GM21786 (cell line): ENCODE measurements around the gene USP26.
"Not testable (repeated sequence)": the region's sequence is repeated elsewhere in the genome, so short reads cannot be mapped to it uniquely, and the experiment has no call there.

Source experiments
- ATAC-seq: cut with Tn5 transposase; IDR thresholded peaks from one replicate; pipeline ENCODE4 v1.9.1; 2021; ENCODE audit not compliant: unreplicated experiment

USP26 gene, protein sequence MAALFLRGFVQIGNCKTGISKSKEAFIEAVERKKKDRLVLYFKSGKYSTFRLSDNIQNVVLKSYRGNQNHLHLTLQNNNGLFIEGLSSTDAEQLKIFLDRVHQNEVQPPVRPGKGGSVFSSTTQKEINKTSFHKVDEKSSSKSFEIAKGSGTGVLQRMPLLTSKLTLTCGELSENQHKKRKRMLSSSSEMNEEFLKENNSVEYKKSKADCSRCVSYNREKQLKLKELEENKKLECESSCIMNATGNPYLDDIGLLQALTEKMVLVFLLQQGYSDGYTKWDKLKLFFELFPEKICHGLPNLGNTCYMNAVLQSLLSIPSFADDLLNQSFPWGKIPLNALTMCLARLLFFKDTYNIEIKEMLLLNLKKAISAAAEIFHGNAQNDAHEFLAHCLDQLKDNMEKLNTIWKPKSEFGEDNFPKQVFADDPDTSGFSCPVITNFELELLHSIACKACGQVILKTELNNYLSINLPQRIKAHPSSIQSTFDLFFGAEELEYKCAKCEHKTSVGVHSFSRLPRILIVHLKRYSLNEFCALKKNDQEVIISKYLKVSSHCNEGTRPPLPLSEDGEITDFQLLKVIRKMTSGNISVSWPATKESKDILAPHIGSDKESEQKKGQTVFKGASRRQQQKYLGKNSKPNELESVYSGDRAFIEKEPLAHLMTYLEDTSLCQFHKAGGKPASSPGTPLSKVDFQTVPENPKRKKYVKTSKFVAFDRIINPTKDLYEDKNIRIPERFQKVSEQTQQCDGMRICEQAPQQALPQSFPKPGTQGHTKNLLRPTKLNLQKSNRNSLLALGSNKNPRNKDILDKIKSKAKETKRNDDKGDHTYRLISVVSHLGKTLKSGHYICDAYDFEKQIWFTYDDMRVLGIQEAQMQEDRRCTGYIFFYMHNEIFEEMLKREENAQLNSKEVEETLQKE

DNA sequence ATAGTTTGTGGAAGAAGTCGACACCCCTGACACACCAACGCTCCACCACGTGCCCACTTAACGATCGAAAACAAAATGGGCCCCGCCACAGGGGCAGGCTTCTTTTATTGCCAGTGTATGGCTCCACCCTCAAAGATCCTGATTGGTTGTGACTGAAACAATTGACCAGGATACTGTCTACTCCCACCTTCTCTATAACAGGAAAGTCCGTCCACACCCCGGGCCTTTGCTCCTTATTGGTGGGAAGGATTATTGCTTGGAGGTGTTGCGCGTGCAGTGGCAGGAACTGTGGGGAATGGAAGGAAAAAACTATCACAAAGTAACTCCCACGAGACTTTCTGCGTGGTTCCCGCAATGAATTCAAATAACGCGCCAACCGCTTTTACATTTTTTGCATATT lies at the start of gene USP26:
TSS of gene USP26 (minus strand) at position 79 of the 400 bp plus-strand sequence. CDS start 68,889 bp downstream, outside the sequence.
- ATAC-seq, result no peak

DNA sequence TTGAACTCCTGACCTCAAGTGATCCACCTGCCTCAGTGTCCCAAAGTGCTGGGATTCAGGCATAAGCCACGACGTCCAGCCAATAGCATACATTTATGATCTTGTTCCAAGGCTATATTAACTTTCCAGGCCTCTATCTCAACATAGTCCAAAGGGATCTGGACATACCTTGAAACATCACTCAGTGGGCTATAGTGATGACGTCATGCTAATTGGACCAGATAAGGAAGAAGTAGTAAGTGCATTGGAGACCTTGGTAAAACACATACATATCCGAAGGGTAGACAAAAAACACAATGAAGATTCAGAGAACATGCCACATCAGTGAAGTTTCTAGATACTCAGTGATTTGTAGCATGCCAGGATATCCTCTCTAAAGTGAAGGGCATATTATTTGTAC lies 37.4 kb upstream of the USP26 start:
- no peak for ATAC-seq

DNA sequence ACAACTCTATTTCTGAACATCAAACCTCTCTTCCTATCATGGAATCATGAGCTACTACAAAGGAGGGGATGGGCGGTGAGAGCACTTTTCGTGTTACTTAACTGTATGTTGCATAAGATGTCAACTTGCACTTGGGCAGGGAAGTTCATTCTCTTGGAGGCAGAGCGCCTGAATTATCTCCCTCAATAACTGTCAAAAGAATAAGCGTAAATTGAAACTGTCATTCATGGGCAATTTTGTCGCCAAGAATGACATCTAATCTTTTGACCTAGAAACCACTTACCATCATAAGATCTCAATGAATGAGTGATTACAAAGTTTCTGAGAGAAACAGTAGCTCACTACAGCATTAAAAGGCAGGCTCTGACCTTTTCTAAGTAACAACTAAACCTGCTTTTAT lies 23.5 kb upstream of the USP26 start:
- ATAC-seq, result no peak

DNA sequence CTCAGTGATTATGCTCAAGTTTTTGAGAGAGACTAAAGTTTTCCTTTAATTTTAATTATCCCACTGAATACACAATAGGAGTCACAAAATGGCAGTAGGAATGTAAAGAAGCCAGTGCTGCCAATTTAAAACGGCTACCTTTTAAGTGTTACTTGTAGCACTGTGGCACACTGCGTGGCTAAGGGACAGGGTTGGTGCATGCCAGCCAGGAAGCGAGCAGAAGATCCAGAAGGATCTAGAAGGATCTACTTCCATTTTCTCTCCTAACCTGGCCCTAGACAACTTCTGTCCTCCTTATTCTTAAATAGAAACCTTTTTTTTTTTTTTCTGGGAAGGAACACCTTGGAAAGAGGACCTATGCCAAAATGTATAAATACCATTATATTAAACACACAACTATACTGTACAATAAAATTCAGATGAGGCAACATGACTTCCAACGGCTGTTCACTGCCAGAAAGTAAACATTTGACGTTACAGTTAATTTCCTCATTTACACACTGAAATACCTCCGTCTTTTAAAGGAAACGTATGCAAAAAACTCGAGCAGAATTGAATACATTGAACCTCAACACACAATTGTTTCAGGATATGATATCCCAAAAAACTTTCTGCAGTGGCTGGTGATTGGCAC lies 2.7 kb downstream of the USP26 start:
- ATAC-seq, result no peak

DNA sequence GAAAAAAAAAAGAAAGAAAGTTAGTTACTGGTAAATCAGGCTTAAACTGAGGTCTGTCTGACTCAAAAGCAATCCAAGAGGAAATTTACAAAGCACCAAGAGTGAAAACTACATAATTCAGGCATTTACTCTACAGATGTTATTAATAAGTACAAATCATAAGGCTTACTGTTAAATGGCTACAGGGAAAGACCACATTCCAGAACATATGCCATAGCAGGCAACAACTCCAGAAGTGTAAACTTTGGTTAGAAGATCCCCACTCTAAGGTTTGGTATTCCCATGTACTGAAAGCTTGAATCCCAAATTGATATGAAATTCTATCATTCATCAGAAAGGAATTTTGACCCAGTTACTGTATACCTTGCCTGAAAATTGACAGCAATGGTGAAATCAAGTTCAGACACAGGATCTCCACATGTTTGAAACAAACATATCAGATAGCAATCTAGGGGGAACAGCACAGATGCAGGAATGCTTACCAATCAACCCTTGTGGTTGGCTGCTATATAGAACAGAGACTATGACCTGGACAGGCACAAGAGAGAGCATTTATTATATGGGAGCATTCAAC lies 6.6 kb downstream of the USP26 start:
- ATAC-seq, result no peak

DNA sequence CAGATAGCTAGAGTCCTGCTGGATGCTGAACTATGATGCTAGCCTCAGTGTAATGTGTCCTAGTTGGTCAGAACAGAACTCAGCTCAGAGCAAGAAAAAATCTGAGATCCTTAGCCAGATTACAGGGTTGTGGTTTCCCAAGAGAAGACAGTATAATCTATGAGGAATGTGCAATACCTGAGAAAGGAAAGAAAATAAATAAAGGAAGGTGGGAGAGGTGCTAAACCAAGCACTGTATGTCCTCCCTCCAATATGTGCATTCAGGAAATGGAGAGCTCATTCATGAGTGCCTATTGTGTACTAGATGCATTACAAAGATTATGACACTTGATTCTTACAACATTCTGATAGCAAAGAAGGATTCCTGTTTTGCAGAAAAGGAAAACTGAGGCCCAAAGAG lies 7.5 kb downstream of the USP26 start:
- ATAC-seq, result no peak

DNA sequence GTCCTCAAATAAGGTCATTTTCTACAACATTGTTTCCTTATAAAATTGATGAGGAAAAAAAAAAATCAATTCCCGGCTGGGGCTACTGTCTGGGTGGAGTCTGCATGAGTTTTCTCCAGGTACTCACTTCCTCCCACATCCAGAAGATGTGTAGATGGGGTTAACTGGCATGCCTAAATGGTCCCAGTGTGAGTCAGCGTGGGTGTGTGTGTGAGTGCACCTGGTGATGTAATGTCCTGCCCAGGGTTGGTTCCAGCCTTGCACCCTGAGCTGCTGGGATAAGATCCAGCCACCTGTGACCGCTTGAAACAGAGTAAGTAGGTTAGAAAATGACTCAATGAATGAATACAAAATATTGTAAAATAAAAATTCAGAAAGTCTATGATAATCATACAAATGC lies 11.1 kb downstream of the USP26 start:
- no peak for ATAC-seq

DNA sequence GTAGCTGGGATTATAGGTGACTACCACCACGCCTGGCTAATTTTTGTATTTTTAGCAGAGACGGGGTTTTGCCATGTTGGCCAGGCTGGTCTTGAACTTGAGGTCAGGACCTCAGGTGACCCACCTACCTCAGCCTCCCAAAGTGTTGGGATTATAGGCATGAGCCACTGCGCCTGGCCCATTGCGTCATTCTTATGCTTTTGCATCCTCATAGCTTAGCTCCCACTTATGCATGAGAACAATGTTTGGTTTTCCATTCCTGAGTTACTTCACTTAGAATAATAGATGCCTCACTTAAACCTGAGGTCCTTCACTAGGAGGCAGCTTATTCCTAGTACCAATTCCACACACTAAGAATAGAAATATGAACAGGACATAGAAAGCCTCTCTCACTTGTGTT lies 11.9 kb downstream of the USP26 start:
- not testable (repeated sequence) for ATAC-seq

DNA sequence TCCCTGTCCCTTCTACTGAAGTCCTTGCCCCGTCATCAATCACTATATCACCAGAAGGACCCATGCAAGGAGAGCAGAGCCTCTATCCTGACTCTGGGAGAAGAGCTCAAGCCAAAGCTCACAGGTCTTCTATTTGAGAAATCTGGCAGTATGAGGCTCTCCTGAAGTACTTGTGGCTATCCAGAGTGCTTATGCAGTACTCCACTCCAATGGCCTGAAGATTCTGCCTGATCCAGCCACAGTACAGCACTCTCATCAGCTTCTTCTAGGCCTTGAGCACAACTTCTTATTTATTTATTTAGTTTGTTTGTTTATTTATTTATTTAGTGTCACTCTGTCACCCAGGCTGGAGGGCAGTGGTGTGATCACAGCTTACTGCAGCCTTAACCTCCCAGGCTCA lies 13.0 kb downstream of the USP26 start:
- no peak for ATAC-seq

DNA sequence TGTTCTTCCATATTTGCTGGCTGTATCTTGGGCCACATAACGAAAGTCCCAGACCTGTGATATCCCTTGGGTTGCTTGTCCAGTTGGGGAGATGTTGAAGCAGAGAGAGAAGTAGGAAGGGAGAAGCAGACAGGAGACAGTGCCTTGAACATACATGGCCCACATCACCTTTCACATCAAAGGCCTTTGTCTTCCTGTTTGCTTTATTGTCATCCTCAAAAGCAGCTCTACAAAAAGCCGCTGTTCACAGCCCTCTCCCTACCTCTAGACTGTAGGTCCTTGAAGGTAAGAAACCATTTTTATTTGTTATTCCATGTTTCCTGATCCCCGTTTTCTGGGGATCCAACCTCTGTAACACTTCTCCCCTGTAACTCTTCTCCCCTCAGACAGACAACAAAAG lies 14.9 kb downstream of the USP26 start:
- ATAC-seq, result no peak

DNA sequence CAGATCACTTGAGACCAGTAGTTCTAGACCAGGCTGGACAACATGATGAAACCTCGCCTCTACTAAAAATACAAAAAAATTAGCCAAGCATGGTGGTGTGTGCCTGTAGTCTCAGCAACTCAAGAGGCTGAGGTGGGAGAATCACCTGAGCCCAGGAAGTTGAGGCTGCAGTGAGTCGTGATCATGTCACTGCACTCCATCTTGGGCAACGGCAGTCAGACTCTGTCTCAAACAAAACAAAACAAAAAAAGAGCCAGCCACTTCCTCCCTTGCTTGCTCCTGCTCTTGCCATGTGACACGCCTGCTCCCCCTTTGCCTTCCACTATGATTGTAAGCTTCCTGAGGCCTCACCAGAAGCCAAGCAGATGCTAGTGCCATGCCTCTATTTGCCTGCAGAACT lies 19.1 kb downstream of the USP26 start:
- not testable (repeated sequence) for ATAC-seq

DNA sequence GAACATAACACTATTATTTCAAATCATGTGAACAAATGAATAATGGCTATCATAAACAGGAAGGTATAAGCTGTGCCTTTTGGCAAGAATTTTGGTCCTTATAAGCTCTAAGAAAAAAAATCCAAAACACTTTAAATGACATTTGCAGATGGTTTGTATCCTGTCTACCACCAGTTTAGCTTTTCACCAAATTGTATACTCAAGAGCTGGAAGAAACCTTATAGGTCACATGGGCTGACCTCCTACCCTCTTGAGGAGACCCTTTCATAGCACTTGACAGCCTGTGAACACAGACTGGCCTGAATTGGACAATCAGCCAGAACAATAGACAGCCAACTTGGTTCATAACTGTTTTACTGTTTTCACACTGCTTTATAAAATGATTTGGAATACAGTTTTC lies 24.3 kb downstream of the USP26 start:
- ATAC-seq, result no peak

DNA sequence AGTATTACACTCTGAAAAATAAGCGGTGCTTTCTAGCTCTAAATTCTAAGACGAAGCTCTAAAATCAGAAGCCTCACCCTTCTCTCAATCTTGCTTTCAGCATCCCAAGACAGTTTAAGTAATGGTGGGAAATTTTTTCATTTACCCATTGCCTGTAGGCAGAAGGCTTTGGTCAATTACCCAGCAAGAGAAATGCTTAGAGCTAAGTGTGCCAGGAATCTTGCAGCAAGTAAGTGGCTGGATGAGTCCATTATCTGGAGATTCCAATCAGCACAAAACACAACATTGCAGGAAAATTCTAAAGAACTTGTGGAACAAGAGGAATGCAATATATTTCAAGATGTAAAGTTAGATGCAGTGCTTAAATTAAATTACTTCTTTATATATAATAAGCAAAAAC lies 28.4 kb downstream of the USP26 start:
- ATAC-seq, result no peak

DNA sequence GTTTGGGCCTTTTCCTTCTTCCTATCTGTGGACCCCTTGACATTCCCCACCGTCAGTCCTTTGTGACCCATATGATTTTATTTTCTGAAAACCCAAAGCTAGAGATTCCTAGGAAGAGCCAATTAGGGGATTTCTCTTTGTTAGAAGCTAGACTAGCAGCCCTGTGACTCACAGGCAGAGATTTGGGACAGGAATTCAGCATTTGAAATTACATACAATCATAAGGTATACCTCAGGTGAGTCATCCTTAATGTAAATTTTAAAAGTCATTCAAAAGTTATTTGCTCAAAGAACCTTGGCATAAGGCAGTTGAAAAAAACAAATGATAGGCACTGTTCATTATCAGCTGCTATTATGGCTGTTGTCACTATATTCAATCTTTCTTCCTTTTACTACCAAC lies 40.6 kb downstream of the USP26 start:
- ATAC-seq, result no peak

DNA sequence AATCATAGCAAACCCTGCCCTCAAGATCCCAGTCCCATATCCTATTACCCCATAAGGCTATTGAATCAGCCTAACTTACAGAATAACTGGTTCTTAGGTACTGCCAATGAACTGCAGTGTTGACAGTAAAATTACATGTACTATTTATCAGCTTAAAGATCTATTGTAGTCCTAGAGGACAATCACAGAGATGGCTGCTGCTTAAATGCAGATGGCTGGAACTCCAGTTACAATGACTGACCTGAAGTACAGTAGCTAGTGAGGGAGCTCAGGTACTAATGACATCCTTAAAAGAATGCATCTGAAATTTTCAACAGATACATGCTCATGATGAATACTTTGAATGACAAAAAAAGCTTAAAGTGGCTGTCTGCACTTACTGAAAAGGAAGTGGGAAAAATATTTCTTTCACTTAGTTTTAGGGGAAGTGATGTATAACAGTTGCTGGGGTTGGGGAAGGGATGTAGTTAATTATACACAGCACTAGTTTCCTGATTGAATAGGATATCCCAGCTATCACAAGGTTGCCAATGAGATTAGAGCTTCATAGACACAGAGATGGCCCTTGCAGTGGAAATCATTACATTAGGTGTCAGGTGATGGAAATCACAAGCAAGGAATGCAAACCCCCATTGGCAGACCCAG lies 42.0 kb downstream of the USP26 start:
- no peak for ATAC-seq

DNA sequence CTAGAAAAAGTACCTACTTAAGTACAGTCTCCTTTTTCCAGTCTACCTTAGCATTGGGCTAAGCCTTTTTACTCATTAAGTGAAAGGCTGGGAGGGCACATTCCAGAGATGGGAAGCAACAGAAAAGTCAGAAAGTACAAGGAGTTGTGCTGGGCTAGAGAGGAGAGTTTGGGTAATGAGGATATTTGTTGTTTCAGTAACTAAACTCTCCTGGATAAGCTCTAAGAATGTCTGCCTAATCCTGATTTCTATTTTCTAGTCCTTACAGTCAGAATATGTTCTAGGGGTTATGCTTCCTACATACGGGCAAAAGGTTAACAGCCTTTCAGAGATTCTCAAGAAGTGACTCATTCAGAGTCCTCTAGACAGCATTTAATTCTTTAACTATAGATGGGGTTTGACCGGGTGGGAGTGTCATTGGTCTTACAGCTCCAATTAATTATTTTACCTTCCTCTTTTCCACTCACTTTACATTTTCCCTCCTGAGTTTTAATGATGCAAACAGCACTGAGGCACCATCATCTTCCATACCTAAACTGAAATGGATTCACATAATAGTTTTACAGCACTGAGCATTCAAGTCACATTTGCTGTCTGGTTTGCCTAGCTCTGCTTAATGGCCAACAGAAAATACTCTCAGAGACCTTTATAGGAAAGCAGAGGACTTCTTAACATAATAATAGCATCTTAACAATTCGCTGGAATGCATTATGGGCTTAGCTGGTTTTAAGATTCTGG lies 42.9 kb downstream of the USP26 start:
- ATAC-seq, result no peak

DNA sequence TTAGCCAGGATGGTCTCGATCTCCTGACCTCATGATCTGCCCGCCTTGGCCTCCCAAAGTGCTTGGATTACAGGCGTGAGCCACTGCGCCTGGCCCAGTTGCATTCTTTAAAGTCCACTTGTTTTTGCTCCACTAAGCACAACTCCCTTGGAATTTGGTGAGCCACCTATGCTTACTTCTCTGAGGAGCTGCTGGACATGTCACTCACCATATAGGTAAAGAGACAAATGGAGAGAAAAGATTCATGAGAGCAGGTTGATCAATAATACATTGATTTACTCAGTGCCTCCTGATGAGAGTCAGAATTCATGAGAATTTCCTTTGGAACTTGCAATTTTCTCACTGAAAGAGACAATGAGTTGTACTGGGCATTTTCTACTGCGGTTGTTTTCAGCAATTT lies 48.2 kb downstream of the USP26 start:
- no peak for ATAC-seq

DNA sequence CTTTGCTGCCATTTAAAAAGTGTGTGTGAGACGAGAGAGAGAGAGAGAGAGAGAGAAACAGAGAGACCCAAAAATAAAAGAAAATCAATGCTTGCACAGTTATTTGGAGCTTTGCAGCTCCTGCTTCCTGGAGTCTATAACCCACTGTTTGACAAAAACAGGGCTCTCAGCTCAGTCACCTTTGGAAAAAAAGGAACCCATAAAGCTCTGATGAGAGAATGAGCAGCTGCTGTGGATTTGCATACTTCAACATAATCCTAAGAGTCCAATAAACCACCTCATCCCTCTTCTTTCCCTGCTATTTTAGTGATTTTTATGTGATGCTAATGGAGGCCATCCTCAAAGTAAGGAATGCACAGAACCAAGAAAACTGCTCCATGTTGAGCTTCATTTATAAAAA lies 50.3 kb downstream of the USP26 start:
- no peak for ATAC-seq

DNA sequence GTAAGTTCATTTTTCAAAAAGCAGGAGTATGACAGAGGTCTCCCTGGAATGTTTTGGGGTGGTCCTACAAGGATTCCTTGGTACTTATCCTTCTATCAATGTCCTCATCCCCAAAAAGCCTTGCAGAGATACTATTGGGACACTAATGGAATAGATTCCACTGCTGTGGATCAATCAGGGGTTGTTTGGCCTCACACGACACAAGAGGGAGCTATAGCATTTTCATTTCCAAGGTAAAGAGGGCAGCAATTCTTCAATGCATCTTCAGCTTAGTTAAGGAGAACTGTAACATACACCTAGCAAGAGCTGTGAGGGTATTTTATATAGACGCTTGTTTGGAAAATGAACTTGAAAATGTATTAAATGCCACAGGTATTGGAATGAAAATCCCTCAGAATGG lies 50.9 kb downstream of the USP26 start:
- ATAC-seq, result no peak

DNA sequence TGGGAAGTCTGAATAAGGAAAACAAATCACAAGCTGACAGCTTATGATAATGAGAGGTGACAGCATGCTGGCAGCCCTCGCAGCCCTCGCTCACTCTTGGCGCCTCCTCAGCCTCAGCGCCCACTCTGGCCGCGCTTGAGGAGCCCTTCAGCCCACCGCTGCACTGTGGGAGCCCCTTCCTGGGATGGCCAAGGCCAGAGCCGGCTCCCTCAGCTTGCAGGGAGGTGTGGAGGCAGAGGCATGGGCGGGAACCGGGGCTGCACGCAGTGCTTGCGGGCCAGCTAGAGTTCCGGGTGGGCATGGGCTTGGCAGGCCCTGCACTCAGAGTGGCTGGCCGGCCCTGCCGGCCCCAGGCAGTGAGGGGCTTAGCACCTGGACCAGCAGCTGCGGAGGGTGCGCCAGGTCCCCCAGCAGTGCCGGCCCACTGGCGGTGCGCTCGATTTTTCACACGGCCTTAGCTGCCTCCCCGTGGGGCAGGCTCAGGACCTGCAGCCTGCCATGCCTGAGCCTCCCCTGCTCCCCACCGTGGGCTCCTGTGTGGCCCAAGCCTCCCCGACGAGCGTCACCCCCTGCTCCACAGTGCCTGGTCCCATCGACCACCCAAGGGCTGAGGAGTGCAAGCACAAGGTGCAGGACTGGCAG lies 52.6 kb downstream of the USP26 start:
- ATAC-seq, result not testable (repeated sequence)
